ENCODE data around the gene CES3.

CES3 gene

DNA sequence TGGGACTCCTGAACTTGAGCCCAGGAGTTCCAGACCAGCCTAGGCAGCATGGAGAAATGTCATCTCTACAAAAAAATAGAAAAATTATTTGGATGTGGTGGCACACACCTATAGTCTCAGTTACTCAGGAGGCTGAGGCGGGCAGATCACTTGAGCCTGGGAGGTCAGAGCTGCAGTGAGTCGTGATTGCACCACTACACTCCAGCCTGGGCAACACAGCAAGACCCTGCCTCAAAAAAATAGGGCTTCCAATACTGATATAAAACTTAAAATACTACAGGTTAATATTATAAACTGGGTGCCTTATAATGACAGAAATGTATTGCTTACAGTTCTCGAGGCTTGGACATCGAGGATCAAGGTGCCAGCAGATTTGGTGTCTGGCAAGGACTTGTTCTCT lies 15.1 kb upstream of the CES3 start:
- ChIA-PET POLR2A (no interaction called here), CTCF (no interaction called here)
- no peak for TF ChIP-seq TARDBP (IDR thresholded peaks at IDR 0.05)
- TF ChIP-seq NFRKB (IDR thresholded peaks at IDR 0.05), result no peak
- TF ChIP-seq ZNF384 (IDR thresholded peaks at IDR 0.05), result no peak
- TF ChIP-seq SUZ12 (IDR thresholded peaks at IDR 0.05), result no peak
- TF ChIP-seq FOXM1 (IDR thresholded peaks at IDR 0.05; ENCODE audit: borderline replicate concordance), result no peak
- TF ChIP-seq FOXK2 (IDR thresholded peaks at IDR 0.05), result no peak
- no peak for TF ChIP-seq CTBP1 (IDR thresholded peaks at IDR 0.05; ENCODE audit: borderline replicate concordance)
- TF ChIP-seq HDGF (IDR thresholded peaks at IDR 0.05; ENCODE audit: borderline replicate concordance), result no peak
- no peak for TF ChIP-seq ELF4 (IDR thresholded peaks at IDR 0.05)
- no peak for TF ChIP-seq SP1 (IDR thresholded peaks at IDR 0.05)
- TF ChIP-seq LEF1 (IDR thresholded peaks at IDR 0.05; ENCODE audit: borderline replicate concordance), result no peak
- no peak for TF ChIP-seq L3MBTL2 (conservative IDR thresholded peaks at IDR 0.05)
- no peak for TF ChIP-seq FOXA1 (IDR thresholded peaks at IDR 0.05)
- TF ChIP-seq, protein P1, sequence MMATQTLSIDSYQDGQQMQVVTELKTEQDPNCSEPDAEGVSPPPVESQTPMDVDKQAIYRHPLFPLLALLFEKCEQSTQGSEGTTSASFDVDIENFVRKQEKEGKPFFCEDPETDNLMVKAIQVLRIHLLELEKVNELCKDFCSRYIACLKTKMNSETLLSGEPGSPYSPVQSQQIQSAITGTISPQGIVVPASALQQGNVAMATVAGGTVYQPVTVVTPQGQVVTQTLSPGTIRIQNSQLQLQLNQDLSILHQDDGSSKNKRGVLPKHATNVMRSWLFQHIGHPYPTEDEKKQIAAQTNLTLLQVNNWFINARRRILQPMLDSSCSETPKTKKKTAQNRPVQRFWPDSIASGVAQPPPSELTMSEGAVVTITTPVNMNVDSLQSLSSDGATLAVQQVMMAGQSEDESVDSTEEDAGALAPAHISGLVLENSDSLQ (IDR thresholded peaks at IDR 0.05), result no peak
- TF ChIP-seq BHLHE40 (IDR thresholded peaks at IDR 0.05; ENCODE audit: borderline replicate concordance), result no peak
- TF ChIP-seq ARNT (IDR thresholded peaks at IDR 0.05), result no peak
- DNase-seq (ENCODE audit: extremely low spot score), result no peak

DNA sequence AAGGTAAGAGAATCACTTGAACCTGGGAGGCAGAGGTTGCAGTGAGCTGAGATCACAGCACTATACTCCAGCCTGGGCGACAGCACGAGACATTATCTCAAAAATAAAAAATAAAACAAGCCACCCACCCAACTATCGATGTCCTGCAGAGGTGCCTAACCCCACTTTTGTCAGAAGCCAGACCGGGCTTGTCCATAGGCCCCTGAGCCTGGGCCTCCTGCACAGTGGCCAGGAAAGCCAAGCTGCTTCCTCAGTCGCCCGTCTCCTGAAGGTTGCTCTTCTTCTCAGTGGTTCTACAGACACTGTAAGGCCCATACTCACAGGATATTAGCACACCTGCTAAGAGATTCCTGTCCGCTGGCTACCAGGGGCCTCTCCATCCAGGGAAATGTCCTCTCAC lies 14.5 kb upstream of the CES3 start:
- no peak for TF ChIP-seq FOXA1 (IDR thresholded peaks at IDR 0.05)
- TF ChIP-seq FOXK2 (IDR thresholded peaks at IDR 0.05), result no peak
- TF ChIP-seq TARDBP (IDR thresholded peaks at IDR 0.05), result no peak
- TF ChIP-seq ELF4 (IDR thresholded peaks at IDR 0.05), result no peak
- no peak for TF ChIP-seq HDGF (IDR thresholded peaks at IDR 0.05; ENCODE audit: borderline replicate concordance)
- DNase-seq (ENCODE audit: extremely low spot score), result no peak
- ChIA-PET CTCF (no interaction called here), POLR2A (no interaction called here)

DNA sequence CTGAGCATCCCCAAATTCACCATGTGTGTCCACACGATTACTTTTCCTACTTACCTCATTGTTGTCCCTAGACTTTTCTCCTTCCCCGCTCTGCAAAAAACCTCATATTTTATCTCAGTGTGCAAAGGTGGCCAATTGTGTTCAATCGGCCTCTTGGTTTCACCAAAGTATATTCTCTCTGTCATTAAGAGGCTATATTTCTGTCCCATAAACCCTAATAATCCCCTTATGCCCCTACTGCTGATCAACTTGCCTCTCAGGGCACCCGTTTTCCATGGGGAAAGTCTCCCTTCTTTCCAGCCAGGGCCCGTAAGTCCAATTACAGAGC lies 14.1 kb upstream of the CES3 start:
- DNase-seq (ENCODE audit: extremely low spot score), result no peak
- ChIA-PET POLR2A (no interaction called here), CTCF (interaction anchor here (1.0 kb wide), 1 partner anchor 208 kb away, joined by 3 read pairs; no protein-coding TSS in a partner anchor)
- TF ChIP-seq ZNF384 (IDR thresholded peaks at IDR 0.05) (no peak), BHLHE40 (IDR thresholded peaks at IDR 0.05; ENCODE audit: borderline replicate concordance) (no peak), FOXM1 (IDR thresholded peaks at IDR 0.05; ENCODE audit: borderline replicate concordance) (no peak), FOXK2 (IDR thresholded peaks at IDR 0.05) (no peak), NFRKB (IDR thresholded peaks at IDR 0.05) (no peak), SUZ12 (IDR thresholded peaks at IDR 0.05) (no peak), ARNT (IDR thresholded peaks at IDR 0.05) (no peak), SP1 (IDR thresholded peaks at IDR 0.05) (no peak), ELF4 (IDR thresholded peaks at IDR 0.05) (no peak), L3MBTL2 (conservative IDR thresholded peaks at IDR 0.05) (no peak), TARDBP (IDR thresholded peaks at IDR 0.05) (no peak)
- TF ChIP-seq, protein P1 (IDR thresholded peaks at IDR 0.05), result no peak

DNA sequence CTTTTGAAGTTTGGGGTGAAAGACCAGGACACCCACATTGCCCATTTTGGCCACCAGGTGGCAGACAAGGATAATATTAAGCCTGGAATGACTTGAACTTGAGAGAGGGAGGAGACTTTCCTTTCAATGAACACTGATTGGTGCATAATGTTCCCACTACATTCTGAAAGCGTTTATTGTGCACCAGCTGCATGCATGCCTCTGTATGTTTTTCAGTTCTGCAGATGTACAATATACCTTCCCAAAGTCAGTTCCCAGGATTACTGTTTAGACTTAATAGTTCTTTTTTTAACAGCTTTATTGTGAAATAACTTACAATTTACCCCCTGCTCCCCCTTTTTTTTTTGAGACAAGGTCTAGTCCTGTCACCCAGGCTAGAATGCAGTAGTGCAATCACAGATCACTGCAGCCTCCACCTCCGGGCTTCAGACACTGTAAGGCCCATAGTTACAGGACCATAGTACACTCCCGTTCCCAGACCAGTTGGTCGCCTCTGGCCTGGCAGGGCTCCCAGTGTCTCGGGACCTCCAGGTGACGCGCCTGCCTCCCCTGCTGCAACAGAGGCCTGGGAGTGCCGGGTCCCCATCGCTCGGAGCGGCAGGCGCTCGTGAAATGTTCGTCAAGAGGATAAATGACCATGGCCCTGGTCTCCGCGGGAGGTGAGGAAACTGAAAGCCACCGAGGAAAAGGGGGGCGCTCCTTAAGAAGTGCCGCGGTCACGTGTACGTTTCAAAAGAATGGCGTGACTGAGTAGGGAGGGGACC lies 13.6 kb upstream of the CES3 start:
- ChIA-PET CTCF (interaction anchor here (1.0 kb wide), 1 partner anchor 207 kb away, joined by 3 read pairs; no protein-coding TSS in a partner anchor), POLR2A (interaction anchor here (0.5 to 0.6 kb wide), 2 partner anchors 11 to 51 kb away, joined by 3 to 4 read pairs; no protein-coding TSS in a partner anchor)
- TF ChIP-seq ELF4 (IDR thresholded peaks at IDR 0.05) (no peak), HDGF (IDR thresholded peaks at IDR 0.05; ENCODE audit: borderline replicate concordance) (no peak), FOXM1 (IDR thresholded peaks at IDR 0.05; ENCODE audit: borderline replicate concordance) (no peak), TARDBP (IDR thresholded peaks at IDR 0.05) (no peak), ARNT (IDR thresholded peaks at IDR 0.05) (no peak), BHLHE40 (IDR thresholded peaks at IDR 0.05; ENCODE audit: borderline replicate concordance) (no peak), FOXA1 (IDR thresholded peaks at IDR 0.05) (no peak), ZNF384 (IDR thresholded peaks at IDR 0.05) (no peak), NFRKB (IDR thresholded peaks at IDR 0.05) (no peak), FOXK2 (IDR thresholded peaks at IDR 0.05) (no peak), L3MBTL2 (conservative IDR thresholded peaks at IDR 0.05) (no peak), SP1 (IDR thresholded peaks at IDR 0.05) (no peak), CTBP1 (IDR thresholded peaks at IDR 0.05; ENCODE audit: borderline replicate concordance) (no peak), SUZ12 (IDR thresholded peaks at IDR 0.05) (no peak), LEF1 (IDR thresholded peaks at IDR 0.05; ENCODE audit: borderline replicate concordance) (no peak)
- TF ChIP-seq, protein P1 (IDR thresholded peaks at IDR 0.05), result no peak
- peak; percentile 75 for DNase-seq (ENCODE audit: extremely low spot score)

DNA sequence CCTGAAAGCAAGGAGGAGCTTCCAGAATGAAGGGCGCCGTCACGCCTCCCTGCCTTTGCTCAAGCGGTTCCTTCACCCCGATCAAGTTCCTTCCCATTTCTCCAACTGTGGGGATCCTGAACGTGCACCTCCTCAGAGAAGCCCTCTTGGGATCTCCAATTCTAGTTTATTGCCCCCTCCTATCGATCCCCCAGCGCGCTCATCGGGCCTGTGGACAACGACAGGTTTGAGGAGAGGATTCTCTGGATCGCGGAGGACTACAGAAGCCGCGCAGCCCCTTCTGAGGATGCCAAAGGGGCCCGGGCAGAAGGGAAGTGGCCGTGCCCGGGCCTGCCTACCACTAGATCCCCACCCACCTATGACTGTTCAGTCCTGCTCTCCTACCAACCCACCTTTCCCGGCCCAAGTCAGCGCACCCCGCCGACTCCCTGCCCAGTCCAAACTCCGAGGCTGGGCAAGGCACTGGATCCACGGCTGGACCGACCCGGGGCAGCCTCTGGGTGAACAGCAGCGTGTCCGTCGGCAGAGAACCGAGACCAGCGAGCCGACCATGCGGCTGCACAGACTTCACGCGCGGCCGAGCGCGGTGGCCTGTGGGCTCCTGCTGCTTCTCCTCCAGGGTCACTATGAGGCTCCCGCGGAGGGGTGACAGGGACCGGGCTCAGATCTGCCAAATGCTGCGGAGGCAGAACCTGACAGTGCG lies 12.8 kb upstream of the CES3 start:
- no peak for DNase-seq (ENCODE audit: extremely low spot score)
- TF ChIP-seq NFRKB (IDR thresholded peaks at IDR 0.05), result no peak
- no peak for TF ChIP-seq L3MBTL2 (conservative IDR thresholded peaks at IDR 0.05)
- TF ChIP-seq, protein P1 (IDR thresholded peaks at IDR 0.05), result no peak
- no peak for TF ChIP-seq FOXA1 (IDR thresholded peaks at IDR 0.05)
- no peak for TF ChIP-seq CTBP1 (IDR thresholded peaks at IDR 0.05; ENCODE audit: borderline replicate concordance)
- no peak for TF ChIP-seq ELF4 (IDR thresholded peaks at IDR 0.05)
- TF ChIP-seq FOXM1 (IDR thresholded peaks at IDR 0.05; ENCODE audit: borderline replicate concordance), result no peak
- no peak for TF ChIP-seq ARNT (IDR thresholded peaks at IDR 0.05)
- no peak for TF ChIP-seq TARDBP (IDR thresholded peaks at IDR 0.05)
- CTCF ChIA-PET, result interaction anchor here (0.6 kb wide), 1 partner anchor 1125 kb away, joined by 4 read pairs; no protein-coding TSS in a partner anchor
- POLR2A ChIA-PET, result interaction anchor here (0.6 kb wide), 1 partner anchor 10 kb away, joined by 4 read pairs; no protein-coding TSS in a partner anchor
